Measurements from ENCODE around the gene NKX6-2.
"Not testable (repeated sequence)": the region's sequence is repeated elsewhere in the genome, so short reads cannot be mapped to it uniquely, and the experiment has no call there.

The NKX6-2 gene

DNA sequence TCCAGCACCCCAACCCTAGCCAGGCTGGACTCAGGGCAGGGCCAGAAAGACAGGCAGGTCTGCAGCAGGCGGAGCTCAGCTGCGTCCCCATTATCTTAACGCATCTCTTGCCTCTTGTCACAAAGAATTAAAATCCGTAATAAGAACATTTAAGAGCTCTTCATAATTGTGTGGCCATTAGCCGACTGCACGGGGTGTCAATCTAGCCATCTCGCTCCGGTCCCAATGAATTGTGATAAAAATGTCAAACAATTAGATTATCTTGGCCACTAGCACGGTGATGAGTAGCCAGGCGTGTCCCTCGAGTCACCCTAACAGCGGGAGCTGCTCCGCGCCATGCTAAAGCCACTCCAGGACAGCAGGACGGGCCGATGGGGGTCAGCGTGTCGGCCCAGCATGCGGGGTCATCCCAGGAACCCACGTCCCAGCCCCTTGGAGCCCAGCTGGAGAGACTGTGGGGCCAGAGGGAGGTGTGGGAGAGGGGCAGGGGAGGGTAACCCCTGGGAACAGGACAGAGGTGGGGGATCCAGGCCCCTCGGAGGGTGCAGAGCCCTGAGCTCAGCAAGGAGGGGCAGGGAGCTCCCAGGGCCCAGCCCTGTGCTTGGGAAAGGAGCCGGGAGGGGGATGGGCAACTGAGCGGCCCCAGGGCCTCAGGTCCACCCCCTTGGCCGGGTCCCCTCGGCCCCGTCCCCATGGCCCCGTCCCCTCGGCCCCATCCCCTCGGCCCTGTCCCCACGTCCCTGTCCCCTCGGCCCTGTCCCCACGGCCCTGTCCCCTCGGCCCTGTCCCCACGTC, 17.7 kb upstream of the NKX6-2 start:
- Histone ChIP-seq H3K9me3 (ENCODE audit: insufficient read depth, low read depth, low read length) (no peaks in the 10 kb centered on the region), H3K4me1 (ENCODE audit: insufficient read depth, low read length) (no peaks in the 10 kb centered on the region), H3K9ac (ENCODE audit: low read depth, low read length) (no peak overlapping the region), H3K27ac (ENCODE audit: low read length) (no peak overlapping the region), H3K27me3 (ENCODE audit: insufficient read depth, low read length) (no peaks in the 10 kb centered on the region), H3K36me3 (ENCODE audit: insufficient read depth, low read depth, low read length) (no peaks in the 10 kb centered on the region), H3K4me3 (ENCODE audit: low read length) (no peak overlapping the region)

- no peaks in the 10 kb centered on the region for H3K9me3 ChIP-seq (ENCODE audit: insufficient read depth, low read depth, low read length)
- no peak overlapping the region for H3K9ac ChIP-seq (ENCODE audit: low read depth, low read length)
- H3K36me3 ChIP-seq (ENCODE audit: insufficient read depth, low read depth, low read length): no peaks in the 10 kb centered on the region
- no peak overlapping the region for H3K27ac ChIP-seq (ENCODE audit: low read length)
- no peak overlapping the region for H3K4me3 ChIP-seq (ENCODE audit: low read length)
- no peaks in the 10 kb centered on the region for H3K4me1 ChIP-seq (ENCODE audit: insufficient read depth, low read length)
- H3K27me3 ChIP-seq (ENCODE audit: insufficient read depth, low read length): no peaks in the 10 kb centered on the region
These were observed 16.9 kb upstream of the NKX6-2 start for GRCh38 chr10:132802694-132803320.

- Histone ChIP-seq H3K27ac (ENCODE audit: low read length) (no peak overlapping the region), H3K9ac (ENCODE audit: low read depth, low read length) (no peak overlapping the region), H3K27me3 (ENCODE audit: insufficient read depth, low read length) (no peaks in the 10 kb centered on the region), H3K36me3 (ENCODE audit: insufficient read depth, low read depth, low read length) (no peaks in the 10 kb centered on the region), H3K9me3 (ENCODE audit: insufficient read depth, low read depth, low read length) (no peaks in the 10 kb centered on the region), H3K4me3 (ENCODE audit: low read length) (no peak overlapping the region), H3K4me1 (ENCODE audit: insufficient read depth, low read length) (no peaks in the 10 kb centered on the region)
These were observed 16.1 kb upstream of the NKX6-2 start for GRCh38 chr10:132802048-132802447.

GRCh38 chr10:132799865-132800264, 13.9 kb upstream of the NKX6-2 start:
- H3K27me3 ChIP-seq (ENCODE audit: insufficient read depth, low read length): peaks cover 5% of the 10 kb centered on the region; the same call in 1 of the 2 replicates
- H3K36me3 ChIP-seq (ENCODE audit: insufficient read depth, low read depth, low read length): no peaks in the 10 kb centered on the region
- no peak overlapping the region for H3K27ac ChIP-seq (ENCODE audit: low read length)
- H3K4me3 ChIP-seq (ENCODE audit: low read length): no peak overlapping the region
- no peak overlapping the region for H3K9ac ChIP-seq (ENCODE audit: low read depth, low read length)
- no peaks in the 10 kb centered on the region for H3K4me1 ChIP-seq (ENCODE audit: insufficient read depth, low read length)
- no peaks in the 10 kb centered on the region for H3K9me3 ChIP-seq (ENCODE audit: insufficient read depth, low read depth, low read length)

DNA sequence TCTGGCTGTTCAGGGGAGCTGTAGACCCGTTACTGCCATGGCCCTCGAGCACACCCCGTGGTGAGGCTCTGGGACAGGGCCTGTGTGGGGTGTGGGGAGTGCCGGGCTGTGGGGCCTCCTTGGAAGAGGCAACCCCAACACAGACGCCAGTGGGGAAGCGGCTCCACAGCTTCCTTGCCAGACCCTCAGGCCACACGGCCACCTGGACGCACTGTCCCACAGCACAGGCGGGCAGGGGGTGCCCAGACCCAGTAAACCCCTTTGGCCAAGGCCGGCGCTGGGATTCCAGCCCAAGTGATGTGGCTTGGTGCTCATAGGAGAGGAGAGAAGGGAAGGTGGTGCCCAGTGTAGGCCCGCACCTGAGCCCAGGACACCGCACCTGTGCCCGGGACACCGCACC, 12.9 kb upstream of the NKX6-2 start:
- Histone ChIP-seq H3K9me3 (ENCODE audit: insufficient read depth, low read depth, low read length) (no peaks in the 10 kb centered on the region), H3K36me3 (ENCODE audit: insufficient read depth, low read depth, low read length) (no peaks in the 10 kb centered on the region), H3K27ac (ENCODE audit: low read length) (no peak overlapping the region), H3K27me3 (ENCODE audit: insufficient read depth, low read length) (peaks cover 5% of the 10 kb centered on the region; the same call in 1 of the 2 replicates), H3K4me3 (ENCODE audit: low read length) (no peak overlapping the region), H3K9ac (ENCODE audit: low read depth, low read length) (no peak overlapping the region), H3K4me1 (ENCODE audit: insufficient read depth, low read length) (no peaks in the 10 kb centered on the region)

DNA sequence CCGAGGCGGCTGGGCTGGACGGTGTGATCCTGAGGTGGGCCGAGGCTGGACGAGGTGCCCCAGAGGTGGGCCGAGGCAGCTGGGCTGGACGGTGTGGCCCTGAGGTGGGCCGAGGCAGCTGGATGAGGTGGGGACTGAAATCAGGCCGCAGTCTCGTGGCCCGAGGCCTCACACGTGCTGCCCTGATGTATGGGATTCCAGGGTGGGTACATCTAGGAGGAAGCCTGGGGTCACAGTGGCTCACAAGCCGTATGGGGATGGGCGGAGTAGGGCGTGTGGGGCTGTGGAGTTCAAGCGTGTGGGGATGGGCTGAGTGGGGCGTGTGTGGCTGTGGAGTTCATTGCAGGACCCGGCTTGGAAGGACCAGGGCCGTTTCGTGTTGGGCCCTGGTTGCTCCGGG, 12.5 kb upstream of the NKX6-2 start:
- Histone ChIP-seq H3K4me1 (ENCODE audit: insufficient read depth, low read length) (no peaks in the 10 kb centered on the region), H3K27me3 (ENCODE audit: insufficient read depth, low read length) (peaks cover 5% of the 10 kb centered on the region; the same call in 1 of the 2 replicates), H3K4me3 (ENCODE audit: low read length) (no peak overlapping the region), H3K9ac (ENCODE audit: low read depth, low read length) (no peak overlapping the region), H3K9me3 (ENCODE audit: insufficient read depth, low read depth, low read length) (no peaks in the 10 kb centered on the region), H3K36me3 (ENCODE audit: insufficient read depth, low read depth, low read length) (no peaks in the 10 kb centered on the region), H3K27ac (ENCODE audit: low read length) (no peak overlapping the region)

DNA sequence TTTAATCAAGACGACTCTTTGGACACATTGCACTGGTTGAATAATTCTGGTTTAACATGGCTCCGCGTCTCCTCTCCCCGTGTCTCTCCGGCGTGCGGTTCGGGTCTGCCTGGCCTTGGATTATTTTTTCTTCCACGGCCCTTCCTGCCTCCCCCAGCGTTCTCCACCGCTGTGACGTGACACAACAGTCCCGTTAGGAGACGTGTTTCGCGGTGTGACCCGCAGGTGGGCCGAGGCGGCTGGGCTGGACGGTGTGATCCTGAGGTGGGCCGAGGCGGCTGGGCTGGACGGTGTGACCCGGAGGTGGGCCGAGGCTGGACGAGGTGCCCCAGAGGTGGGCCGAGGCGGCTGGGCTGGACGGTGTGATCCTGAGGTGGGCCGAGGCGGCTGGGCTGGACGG, 12.0 kb upstream of the NKX6-2 start:
- not testable (repeated sequence) for H3K4me3 ChIP-seq (ENCODE audit: low read length); H3K27ac ChIP-seq (ENCODE audit: low read length); H3K36me3 ChIP-seq (ENCODE audit: insufficient read depth, low read depth, low read length); H3K9ac ChIP-seq (ENCODE audit: low read depth, low read length); H3K9me3 ChIP-seq (ENCODE audit: insufficient read depth, low read depth, low read length); H3K4me1 ChIP-seq (ENCODE audit: insufficient read depth, low read length); H3K27me3 ChIP-seq (ENCODE audit: insufficient read depth, low read length)

GRCh38 chr10:132796846-132797245, 10.9 kb upstream of the NKX6-2 start:
- Histone ChIP-seq H3K27ac (ENCODE audit: low read length) (no peak overlapping the region), H3K4me3 (ENCODE audit: low read length) (no peak overlapping the region), H3K9ac (ENCODE audit: low read depth, low read length) (no peak overlapping the region), H3K9me3 (ENCODE audit: insufficient read depth, low read depth, low read length) (no peaks in the 10 kb centered on the region), H3K27me3 (ENCODE audit: insufficient read depth, low read length) (peaks cover 5% of the 10 kb centered on the region; the same call in 1 of the 2 replicates), H3K4me1 (ENCODE audit: insufficient read depth, low read length) (no peaks in the 10 kb centered on the region), H3K36me3 (ENCODE audit: insufficient read depth, low read depth, low read length) (no peaks in the 10 kb centered on the region)

DNA sequence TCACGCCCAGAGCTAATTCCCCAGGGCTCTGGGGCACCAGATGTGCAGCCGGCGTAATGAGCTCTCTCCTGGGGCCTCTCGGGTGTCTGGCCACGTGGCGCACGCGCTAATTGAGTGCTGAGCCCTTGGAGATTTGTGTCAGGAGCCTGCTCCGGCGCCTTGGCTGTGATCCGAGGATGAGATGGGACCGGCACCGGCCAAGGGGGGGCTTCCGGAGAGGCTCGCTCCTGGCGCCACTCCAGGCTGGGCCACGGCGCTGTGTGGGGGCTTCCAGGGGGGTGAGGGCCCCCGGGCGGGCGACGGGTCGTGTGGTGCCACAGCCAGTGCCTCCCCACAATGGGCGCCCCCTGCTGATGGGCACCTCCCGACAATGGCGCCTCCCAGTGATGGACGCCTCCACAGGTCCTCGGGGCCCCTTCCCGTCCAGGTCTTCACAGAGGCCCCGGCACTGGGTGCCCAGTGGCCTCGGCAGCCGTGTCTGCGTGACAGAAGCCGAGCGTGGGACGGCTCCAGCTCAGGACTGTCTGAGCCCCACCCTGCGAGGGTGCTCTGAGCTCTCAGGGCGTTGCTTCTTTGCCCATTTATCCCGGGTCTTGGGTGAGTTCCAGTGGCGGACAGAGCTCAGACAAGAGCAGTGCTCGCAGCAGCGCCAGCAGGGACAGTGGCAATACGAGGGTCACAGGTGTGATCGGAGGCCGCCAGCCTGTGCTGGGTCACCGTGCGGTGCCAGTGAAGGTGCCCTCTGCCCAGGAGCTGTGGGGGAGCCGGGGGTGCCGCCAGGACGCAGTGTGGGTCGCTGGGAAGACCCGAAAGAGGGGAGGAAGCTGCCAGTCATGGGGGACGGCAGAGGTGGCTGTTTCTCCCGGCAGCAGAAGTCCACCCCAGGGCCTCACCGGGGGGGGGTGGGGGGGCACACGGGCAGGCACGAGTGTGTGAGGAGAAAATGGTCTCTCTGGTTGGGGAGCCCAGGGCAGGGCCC, 8.2 kb upstream of the NKX6-2 start:
- no peaks in the 10 kb centered on the region for H3K4me1 ChIP-seq (ENCODE audit: insufficient read depth, low read length)
- peaks cover 31% of the 10 kb centered on the region for H3K27me3 ChIP-seq (ENCODE audit: insufficient read depth, low read length)
- no peak overlapping the region for H3K4me3 ChIP-seq (ENCODE audit: low read length)
- no peak overlapping the region for H3K9ac ChIP-seq (ENCODE audit: low read depth, low read length)
- H3K36me3 ChIP-seq (ENCODE audit: insufficient read depth, low read depth, low read length): no peaks in the 10 kb centered on the region
- no peaks in the 10 kb centered on the region for H3K9me3 ChIP-seq (ENCODE audit: insufficient read depth, low read depth, low read length)
- no peak overlapping the region for H3K27ac ChIP-seq (ENCODE audit: low read length)

DNA sequence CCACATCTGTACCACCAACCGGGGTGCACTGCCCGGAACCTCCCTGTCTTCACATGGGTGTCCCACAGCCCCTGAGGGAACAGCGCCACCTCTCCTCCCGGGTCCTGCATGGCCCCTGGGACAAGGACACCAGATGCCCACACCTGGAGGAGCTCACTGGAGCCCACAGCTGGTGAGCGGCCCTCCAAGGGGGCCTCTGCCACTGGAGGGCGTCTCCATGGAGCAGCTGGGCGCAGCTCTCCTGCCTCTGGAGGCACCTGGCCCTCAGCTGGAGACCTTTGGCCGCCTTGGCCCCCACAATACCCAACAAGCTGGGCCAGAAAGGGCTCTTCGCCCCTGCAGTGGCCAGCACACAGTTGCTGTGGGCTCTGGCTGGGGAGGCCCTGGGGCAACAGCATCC, 7.3 kb upstream of the NKX6-2 start:
- peaks cover 40% of the 10 kb centered on the region for H3K27me3 ChIP-seq (ENCODE audit: insufficient read depth, low read length)
- no peak overlapping the region for H3K27ac ChIP-seq (ENCODE audit: low read length)
- H3K4me1 ChIP-seq (ENCODE audit: insufficient read depth, low read length): no peaks in the 10 kb centered on the region
- no peaks in the 10 kb centered on the region for H3K9me3 ChIP-seq (ENCODE audit: insufficient read depth, low read depth, low read length)
- H3K36me3 ChIP-seq (ENCODE audit: insufficient read depth, low read depth, low read length): no peaks in the 10 kb centered on the region
- H3K4me3 ChIP-seq (ENCODE audit: low read length): no peak overlapping the region
- no peak overlapping the region for H3K9ac ChIP-seq (ENCODE audit: low read depth, low read length)

GRCh38 chr10:132792796-132793195, 6.8 kb upstream of the NKX6-2 start:
- H3K27ac ChIP-seq (ENCODE audit: low read length): no peak overlapping the region
- no peaks in the 10 kb centered on the region for H3K36me3 ChIP-seq (ENCODE audit: insufficient read depth, low read depth, low read length)
- H3K9ac ChIP-seq (ENCODE audit: low read depth, low read length): no peak overlapping the region
- H3K4me3 ChIP-seq (ENCODE audit: low read length): no peak overlapping the region
- H3K27me3 ChIP-seq (ENCODE audit: insufficient read depth, low read length): peaks cover 45% of the 10 kb centered on the region
- no peaks in the 10 kb centered on the region for H3K4me1 ChIP-seq (ENCODE audit: insufficient read depth, low read length)
- no peaks in the 10 kb centered on the region for H3K9me3 ChIP-seq (ENCODE audit: insufficient read depth, low read depth, low read length)
